Peyer's patch (tissue), 4 donors: ENCODE measurements around the gene PRR5. TPM values are rescaled to one million over a fixed set of nuclear protein-coding genes. Genes with fewer than 3 reads are reported as not detected.

Source experiments
- DNase-seq, 3 donors: peaks; one replicate each; pipeline ENCODE4 v3.0.0-alpha.2; 2017 to 2019
- H3K27ac ChIP-seq, 4 donors: fragments of 200-600 bp; sonication (generic); one replicate each; pipeline ENCODE4 v1.5.1; 2016 to 2019
- H3K27me3 ChIP-seq, 2 donors: fragments of 200-600 bp; sonication (generic); one replicate each; pipeline ENCODE4 v1.5.1; 2019
- H3K36me3 ChIP-seq, 3 donors: fragments of 200-600 bp; sonication (generic); one replicate each; pipeline ENCODE4 v1.5.1; 2016 to 2019
- H3K4me1 ChIP-seq, 4 donors: fragments of 200-600 bp; sonication (generic); one replicate each; pipeline ENCODE4 v1.5.1; 2016 to 2019
- H3K4me3 ChIP-seq, 4 donors: fragments of 200-600 bp; sonication (generic); 1 replicate in 3 of 4; 2 replicates in 1 of 4; pipeline ENCODE4 v1.5.1; 2016 to 2019; ENCODE audit warnings: mild to moderate bottlenecking in 1 of 4
- H3K9me3 ChIP-seq, 4 donors: fragments of 200-600 bp; sonication (generic); one replicate each; pipeline ENCODE4 v1.5.1; 2016 to 2019; ENCODE audit warnings: mild to moderate bottlenecking in 1 of 4
- POLR2A ChIP-seq, 2 donors: fragments of 450-650 bp; IDR thresholded peaks; one replicate each; pipeline ENCODE4 v1.5.1; 2017; ENCODE audit warnings: antibody characterized with exemption in 2 of 2, mild to moderate bottlenecking in 2 of 2, moderate library complexity in 2 of 2
- total RNA-seq, 4 donors: library from RNA; depleted of rRNA; stranded (reverse); fragments of >200 nt; gene quantifications; one replicate each; pipeline ENCODE4 v1.1.0, GENCODE V29; 2016
- TF ChIP-seq, protein P1 (sequence below), 6 experiments: fragments of 450-650 bp in 4 of 6; fragments of 200-600 bp in 2 of 6; sonication (generic) in 1 of 6; IDR thresholded peaks; one replicate each; pipeline ENCODE4 v1.5.1; 2017 to 2019; ENCODE audit warnings: antibody characterized with exemption in 6 of 6, mild to moderate bottlenecking in 3 of 6, moderate library complexity in 1 of 6

The PRR5 gene
- total RNA-seq, 4 donors from 2014 or later, result 20.6 to 84.3 (median 51.0) TPM

DNA sequence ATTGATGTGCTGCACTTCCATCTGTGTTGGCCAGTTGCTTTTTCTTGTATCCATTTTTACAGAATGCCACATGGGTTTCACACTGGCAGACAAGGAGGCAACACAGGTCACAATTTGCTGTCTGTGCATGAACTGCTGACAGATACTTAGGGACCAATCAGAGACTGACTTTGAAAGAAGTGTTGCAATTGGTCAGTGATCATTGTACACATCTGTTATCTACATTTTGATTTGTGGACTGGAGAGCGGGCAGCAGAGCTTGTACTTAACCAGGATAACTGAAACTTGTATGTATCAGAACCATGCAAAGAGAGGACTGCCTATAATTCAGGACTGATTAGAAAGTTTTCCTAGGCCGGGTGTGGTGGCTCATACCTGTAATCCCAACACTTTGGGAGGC is 21.8 kb downstream of the PRR5 start:
- Histone ChIP-seq H3K27ac (no peak overlapping the region), H3K27me3 (no peaks in the 10 kb centered on the region), H3K4me1 (peaks cover 0 to 19% (median 0%) of the 10 kb centered on the region in 4 donors), H3K36me3 (peaks cover 0 to 42% (median 0%) of the 10 kb centered on the region in 3 donors), H3K4me3 (no peak overlapping the region), H3K9me3 (no peaks in the 10 kb centered on the region)
- DNase-seq, result no peak
- TF ChIP-seq POLR2A (IDR thresholded peaks at IDR 0.05), result no peak

DNA sequence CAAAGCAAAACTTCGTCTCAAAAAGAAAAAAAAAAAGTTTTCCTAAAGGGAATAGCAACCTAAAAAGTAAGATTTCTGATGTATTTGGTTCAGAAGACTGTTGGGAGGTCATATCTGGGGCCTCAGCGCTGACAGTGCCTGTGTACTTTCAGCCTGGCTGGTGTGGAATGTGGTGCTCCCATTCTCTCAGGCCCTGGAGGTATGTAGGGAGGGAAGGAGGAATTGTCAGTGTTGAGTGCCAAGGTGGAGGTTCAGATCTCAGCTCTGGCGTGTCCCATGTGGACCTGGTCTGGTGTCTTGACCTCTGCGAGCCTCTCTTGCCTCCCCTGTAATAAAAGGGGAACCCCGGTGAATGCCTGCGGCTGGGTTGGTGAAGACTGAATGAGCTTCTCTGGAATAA is 22.4 kb downstream of the PRR5 start:
- Histone ChIP-seq H3K9me3 (no peaks in the 10 kb centered on the region), H3K27ac (no peak overlapping the region), H3K36me3 (peaks cover 0 to 48% (median 0%) of the 10 kb centered on the region in 3 donors), H3K4me3 (no peak overlapping the region), H3K27me3 (no peaks in the 10 kb centered on the region), H3K4me1 (peaks cover 0 to 22% (median 0%) of the 10 kb centered on the region in 4 donors)
- no peak for DNase-seq
- TF ChIP-seq, protein P1, sequence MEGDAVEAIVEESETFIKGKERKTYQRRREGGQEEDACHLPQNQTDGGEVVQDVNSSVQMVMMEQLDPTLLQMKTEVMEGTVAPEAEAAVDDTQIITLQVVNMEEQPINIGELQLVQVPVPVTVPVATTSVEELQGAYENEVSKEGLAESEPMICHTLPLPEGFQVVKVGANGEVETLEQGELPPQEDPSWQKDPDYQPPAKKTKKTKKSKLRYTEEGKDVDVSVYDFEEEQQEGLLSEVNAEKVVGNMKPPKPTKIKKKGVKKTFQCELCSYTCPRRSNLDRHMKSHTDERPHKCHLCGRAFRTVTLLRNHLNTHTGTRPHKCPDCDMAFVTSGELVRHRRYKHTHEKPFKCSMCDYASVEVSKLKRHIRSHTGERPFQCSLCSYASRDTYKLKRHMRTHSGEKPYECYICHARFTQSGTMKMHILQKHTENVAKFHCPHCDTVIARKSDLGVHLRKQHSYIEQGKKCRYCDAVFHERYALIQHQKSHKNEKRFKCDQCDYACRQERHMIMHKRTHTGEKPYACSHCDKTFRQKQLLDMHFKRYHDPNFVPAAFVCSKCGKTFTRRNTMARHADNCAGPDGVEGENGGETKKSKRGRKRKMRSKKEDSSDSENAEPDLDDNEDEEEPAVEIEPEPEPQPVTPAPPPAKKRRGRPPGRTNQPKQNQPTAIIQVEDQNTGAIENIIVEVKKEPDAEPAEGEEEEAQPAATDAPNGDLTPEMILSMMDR (IDR thresholded peaks at IDR 0.05), result no peak
- TF ChIP-seq POLR2A (IDR thresholded peaks at IDR 0.05), result no peak

DNA sequence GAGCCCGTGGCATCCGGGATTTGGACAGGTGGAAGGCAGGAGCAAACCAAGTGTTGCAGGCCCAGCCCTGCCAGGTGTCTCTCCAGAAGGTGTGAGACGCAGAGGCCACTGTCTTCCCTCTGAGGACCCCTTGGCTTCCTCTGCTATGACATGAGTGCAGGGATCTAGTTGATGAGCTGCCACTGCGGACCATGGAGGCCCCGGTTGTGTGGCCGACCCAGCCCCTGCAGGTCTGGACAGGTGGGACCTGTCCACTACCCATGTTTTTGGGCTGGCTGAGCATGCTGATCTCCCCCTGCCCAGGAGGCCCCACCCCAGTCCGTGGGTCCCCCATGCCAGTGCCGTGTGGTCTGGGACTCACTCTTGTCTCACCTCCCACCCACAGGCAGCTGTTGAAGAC is 22.9 kb downstream of the PRR5 start:
- peaks cover 0 to 53% (median 0%) of the 10 kb centered on the region in 3 donors for H3K36me3 ChIP-seq
- H3K4me3 ChIP-seq, result no peak overlapping the region
- no peak for DNase-seq
- no peaks in the 10 kb centered on the region for H3K9me3 ChIP-seq
- no peaks in the 10 kb centered on the region for H3K27me3 ChIP-seq
- no peak for TF ChIP-seq POLR2A (IDR thresholded peaks at IDR 0.05)
- TF ChIP-seq, protein P1 (IDR thresholded peaks at IDR 0.05), result no peak
- no peak overlapping the region for H3K27ac ChIP-seq
- peaks cover 0 to 22% (median 0%) of the 10 kb centered on the region in 4 donors for H3K4me1 ChIP-seq

DNA sequence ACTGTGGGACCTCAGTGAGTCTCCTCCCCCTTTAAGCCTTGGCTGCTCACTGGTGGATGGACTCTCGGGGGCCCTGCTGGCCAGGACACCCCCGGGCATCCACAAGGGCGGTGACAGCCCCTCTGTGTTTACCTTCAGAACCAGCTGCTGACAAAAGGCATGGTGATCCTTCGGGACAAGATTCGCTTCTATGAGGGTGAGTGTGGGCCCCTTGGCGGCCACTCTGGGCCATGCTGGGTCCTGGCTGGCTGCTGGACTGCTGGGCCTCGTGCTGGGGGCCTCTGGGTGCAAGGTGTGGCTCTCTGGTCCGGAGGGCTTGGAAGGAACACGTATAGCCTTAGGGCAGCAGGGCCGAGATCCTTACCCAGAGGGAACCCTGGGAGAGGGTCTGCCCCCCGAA is 24.4 kb downstream of the PRR5 start:
- Histone ChIP-seq H3K4me1 (peaks cover 0 to 19% (median 0%) of the 10 kb centered on the region in 4 donors), H3K36me3 (peaks cover 0 to 50% (median 0%) of the 10 kb centered on the region in 3 donors), H3K27me3 (no peaks in the 10 kb centered on the region), H3K27ac (no peak overlapping the region), H3K9me3 (no peaks in the 10 kb centered on the region), H3K4me3 (no peak overlapping the region)
- DNase-seq, result no peak
- no peak for TF ChIP-seq POLR2A (IDR thresholded peaks at IDR 0.05)
- TF ChIP-seq, protein P1 (IDR thresholded peaks at IDR 0.05), result no peak

DNA sequence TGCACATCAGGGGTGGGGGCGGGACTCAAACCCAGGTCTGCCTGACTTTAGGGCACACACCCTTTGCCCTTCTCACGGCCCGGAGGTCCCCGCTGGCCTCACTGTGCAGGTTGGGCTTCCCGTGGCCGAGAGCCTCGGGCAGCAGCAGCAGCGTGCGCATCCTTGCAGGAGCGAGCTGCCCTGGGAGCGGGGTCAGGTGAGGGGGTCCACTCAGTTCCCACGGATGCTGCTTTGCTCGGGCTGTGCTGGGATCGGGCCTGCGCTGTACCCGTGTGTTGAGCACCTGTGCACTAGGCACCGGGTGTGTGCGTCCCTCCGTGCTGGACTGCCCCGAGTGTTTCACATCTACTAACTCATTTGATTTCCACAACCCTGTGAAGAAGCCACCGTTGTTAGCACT is 25.1 kb downstream of the PRR5 start:
- no peak overlapping the region for H3K4me3 ChIP-seq
- peaks cover 0 to 19% (median 0%) of the 10 kb centered on the region in 4 donors for H3K4me1 ChIP-seq
- peaks cover 0 to 55% (median 0%) of the 10 kb centered on the region in 3 donors for H3K36me3 ChIP-seq
- no peaks in the 10 kb centered on the region for H3K27me3 ChIP-seq
- TF ChIP-seq, protein P1 (IDR thresholded peaks at IDR 0.05), result no peak
- TF ChIP-seq POLR2A (IDR thresholded peaks at IDR 0.05), result no peak
- H3K27ac ChIP-seq, result no peak overlapping the region
- H3K9me3 ChIP-seq, result no peaks in the 10 kb centered on the region
- no peak for DNase-seq

DNA sequence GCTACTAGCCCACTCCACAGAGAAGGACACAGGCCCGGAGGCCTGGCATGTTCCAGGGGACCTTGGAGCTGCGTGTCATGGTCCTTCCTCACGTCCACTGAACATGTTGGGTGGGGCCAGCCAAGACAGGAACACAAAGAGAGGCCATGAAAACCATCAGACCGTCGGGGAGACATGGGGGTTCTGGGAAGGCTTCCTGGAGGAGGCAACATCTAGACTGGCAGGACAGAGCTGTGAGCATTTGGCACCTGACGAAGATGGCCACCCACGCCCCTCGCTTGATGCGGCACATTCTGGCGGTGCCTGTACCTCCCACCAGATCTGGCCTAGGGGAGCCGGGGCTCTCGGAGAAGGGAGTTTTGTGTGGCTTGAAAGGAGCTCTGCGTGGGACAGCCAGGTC is 25.7 kb downstream of the PRR5 start:
- no peak for TF ChIP-seq POLR2A (IDR thresholded peaks at IDR 0.05)
- TF ChIP-seq, protein P1 (IDR thresholded peaks at IDR 0.05), result no peak
- peaks cover 0 to 54% (median 0%) of the 10 kb centered on the region in 3 donors for H3K36me3 ChIP-seq
- no peak overlapping the region for H3K4me3 ChIP-seq
- peaks cover 0 to 19% (median 0%) of the 10 kb centered on the region in 4 donors for H3K4me1 ChIP-seq
- H3K27ac ChIP-seq, result no peak overlapping the region
- no peaks in the 10 kb centered on the region for H3K27me3 ChIP-seq
- DNase-seq, result no peak
- no peaks in the 10 kb centered on the region for H3K9me3 ChIP-seq
